ENCODE measurements around the gene RNU6-9. TPM values are rescaled to one million over a fixed set of nuclear protein-coding genes. Genes with fewer than 3 reads are reported as not detected.
A peak's percentile ranks its signal among the peaks of the same experiment; 100 is the strongest.
"Not testable (repeated sequence)": the region's sequence is repeated elsewhere in the genome, so short reads cannot be mapped to it uniquely, and the experiment has no call there.

The RNU6-9 gene
- polyA plus RNA-seq (ENCODE audit: insufficient read length) = not detected

DNA sequence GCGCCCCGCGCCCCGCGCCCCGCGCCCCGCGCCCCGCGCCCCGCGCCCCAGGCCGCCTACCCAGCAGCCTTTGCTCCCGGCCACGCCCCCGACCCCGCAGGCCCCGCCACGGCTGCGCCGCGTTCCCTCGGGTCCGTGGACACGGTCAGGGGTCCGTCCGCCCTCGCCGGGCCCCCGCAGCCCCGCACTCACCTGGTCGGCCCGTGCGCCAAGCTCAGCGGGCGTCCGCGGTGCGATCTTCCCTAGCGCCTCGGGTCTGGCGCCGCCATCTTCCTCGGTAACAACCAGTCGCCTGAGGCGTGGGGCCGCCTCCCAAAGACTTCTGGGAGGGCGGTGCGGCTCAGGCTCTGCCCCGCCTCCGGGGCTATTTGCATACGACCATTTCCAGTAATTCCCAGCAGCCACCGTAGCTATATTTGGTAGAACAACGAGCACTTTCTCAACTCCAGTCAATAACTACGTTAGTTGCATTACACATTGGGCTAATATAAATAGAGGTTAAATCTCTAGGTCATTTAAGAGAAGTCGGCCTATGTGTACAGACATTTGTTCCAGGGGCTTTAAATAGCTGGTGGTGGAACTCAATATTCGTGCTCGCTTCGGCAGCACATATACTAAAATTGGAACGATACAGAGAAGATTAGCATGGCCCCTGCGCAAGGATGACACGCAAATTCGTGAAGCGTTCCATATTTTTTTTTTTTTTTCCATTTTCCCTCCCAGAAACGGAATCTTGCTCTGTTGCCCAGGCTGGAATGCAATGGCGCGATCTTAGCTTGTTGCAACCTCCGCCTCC is at the start of gene RNU6-9, which contains the start of gene MED16:
Gene RNU6-9, plus strand, starts transcription at position 591 of the 796 bp plus-strand sequence.
Gene MED16, minus strand, starts transcription at position 294 of the 796 bp plus-strand sequence. CDS start 2,056 bp downstream, outside the sequence.
- DNase-seq (ENCODE audit: low read depth) = peak; percentile 89

DNA sequence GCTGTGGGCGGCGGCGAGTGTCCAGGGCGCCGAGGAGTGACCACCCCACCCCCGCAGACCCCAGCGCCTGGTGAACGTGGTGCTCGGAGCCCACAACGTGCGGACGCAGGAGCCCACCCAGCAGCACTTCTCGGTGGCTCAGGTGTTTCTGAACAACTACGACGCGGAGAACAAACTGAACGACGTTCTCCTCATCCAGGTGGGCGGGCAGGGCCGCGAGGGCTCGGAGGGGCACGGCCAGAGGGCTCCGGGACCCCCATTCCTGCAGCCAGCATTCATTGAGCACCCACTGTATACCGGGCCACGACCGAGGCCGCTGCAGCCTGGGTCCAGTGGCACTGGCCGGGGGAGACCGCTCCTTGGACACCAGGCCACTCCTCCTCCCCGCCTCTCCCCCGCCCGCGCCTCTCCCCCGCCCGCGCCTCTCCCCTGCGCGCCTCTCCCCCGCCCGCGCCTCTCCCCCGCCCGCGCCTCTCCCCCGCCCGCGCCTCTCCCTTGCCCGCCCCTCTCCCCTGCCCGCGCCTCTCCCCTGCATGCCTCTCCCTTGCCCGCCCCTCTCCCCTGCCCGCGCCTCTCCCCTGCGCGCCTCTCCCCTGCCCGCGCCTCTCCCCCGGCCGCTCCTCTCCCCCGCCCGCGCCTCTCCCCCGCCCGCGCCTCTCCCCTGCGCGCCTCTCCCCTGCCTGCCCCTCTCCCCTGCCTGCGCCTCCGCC is 49.3 kb upstream of the RNU6-9 start:
- DNase-seq (ENCODE audit: low read depth) = no peak

DNA sequence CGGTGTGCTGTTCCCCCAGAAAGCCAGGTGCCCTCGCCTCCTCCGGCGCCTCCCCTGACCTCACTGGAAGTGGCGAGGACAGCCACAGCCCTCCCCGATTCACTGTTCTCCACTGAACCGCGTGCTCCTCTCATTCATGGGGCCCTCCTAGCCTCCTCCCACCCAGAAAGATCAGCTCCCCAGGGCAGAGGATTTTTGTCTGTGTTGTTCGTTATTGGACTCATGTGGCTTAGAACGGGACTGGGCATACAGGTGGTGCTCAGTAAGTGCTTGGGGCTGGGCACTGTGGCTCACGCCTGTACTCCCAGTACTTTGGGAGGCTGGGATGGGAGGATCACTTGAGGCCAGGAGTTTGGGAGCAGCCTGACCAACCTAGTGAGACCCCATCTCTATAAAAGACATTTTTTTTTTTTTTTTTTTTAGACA is 48.7 kb upstream of the RNU6-9 start:
- DNase-seq (ENCODE audit: low read depth) = no peak

DNA sequence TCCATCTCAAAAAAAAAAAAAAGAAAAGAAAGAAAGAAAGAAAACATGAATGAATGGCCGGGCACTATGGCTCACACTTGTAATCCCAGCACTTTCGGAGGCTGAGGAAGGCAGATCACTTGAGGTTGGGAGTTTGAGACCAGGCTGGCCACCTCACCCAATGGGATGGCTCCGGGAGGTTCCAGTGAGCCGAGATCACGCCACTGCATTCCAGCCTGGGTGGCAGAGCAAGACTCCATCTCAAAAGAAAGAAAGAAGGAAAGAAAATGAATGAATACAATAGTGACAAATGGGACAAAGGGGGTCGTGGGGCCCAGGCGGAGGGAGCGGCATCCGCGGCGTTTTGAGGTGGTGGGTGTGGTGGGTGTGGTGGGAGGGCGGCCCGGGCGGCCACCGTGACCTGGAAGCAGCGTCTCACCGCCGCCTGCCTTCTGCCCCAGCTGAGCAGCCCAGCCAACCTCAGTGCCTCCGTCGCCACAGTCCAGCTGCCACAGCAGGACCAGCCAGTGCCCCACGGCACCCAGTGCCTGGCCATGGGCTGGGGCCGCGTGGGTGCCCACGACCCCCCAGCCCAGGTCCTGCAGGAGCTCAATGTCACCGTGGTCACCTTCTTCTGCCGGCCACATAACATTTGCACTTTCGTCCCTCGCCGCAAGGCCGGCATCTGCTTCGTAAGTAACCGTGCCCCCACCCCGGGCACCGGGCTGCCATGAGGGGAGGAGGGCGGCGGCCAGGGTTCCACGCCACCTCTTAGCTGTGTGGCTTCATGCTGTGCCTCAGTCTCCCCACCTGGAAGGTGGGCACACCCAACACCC is 47.4 kb upstream of the RNU6-9 start:
- DNase-seq (ENCODE audit: low read depth) = no peak

DNA sequence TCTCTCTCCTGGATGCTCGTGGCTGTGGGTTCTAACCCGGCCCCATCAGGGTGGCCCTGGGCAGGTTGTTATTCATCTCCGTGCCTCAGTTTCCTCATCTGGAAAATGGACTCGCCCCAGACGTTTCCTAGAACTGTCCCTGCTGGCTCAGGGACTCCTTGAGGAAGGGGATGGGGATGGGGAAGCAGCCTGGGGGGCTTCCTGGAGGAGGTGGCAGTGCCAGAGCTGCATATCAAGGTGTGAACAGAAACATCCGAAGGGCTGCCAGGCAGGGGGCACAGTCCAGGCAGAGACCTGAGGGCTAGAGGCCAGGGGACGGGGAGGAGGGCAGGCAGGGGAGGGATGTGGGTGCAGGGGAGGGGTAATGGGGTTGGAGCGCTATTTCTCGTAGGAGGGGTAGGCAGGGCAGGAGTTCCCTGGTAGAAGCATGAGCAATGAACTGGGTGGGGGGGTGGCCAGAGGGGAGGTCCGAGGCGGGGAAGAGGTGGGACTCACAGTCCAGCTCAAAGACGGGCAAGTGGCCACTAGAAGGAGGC is 44.8 kb upstream of the RNU6-9 start:
- no peak for DNase-seq (ENCODE audit: low read depth)

DNA sequence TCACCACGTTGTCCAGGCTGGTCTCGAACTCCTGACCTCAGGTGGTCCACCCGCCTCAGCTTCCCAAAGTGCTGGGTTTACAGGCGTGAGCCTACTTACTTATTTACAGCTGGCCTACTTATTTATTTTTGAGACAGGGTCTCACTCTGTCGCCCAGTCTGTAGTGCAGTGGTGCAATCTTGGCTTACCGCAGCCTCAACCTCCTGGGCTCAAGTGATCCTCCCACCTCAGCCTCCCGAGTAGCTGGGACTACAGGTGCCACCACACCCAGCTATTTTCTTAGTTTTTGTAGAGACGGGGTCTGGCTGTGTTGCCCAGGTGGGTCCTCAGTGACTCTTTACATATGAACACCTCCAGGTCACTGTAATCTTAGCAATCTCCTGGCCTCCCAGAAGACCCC is 44.1 kb upstream of the RNU6-9 start:
- not testable (repeated sequence) for DNase-seq (ENCODE audit: low read depth)

DNA sequence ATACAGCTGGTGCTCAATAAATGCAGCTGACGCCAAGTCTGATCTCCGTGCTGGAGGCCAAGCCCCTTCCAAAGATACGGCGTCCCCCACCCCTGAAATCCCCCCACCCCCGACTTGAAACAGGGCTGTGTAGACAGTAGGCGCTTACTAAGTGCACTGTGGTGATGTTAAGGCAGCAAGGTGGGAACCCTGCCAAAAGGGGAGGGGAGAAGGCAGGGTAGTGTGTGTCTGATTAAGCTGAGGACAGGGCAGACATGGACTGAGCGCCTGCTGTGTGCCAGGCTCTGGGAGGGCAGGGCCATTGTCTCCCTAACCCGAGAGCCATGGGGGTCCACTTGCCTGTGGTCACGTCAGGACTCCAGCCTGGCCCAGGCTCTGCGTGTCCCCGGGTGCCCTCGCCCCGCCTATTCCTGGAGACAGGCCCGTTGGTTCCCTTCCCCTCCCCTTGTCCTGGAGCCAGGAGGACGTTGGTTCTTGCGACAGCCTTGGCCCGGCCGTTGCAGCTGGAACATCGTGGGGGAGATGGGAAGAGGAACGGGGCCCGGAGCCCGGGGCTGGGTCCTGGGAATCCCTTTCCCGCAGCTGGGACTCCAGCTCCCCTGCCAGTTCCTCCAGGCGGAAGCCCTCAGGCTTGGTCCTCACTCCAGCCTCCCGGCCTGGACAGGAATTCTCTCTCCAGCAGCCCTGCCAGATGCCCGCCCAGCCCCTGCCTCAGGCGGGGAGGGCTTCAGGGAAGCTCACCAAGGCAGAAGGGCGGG is 42.9 kb upstream of the RNU6-9 start:
- DNase-seq (ENCODE audit: low read depth) = no peak

DNA sequence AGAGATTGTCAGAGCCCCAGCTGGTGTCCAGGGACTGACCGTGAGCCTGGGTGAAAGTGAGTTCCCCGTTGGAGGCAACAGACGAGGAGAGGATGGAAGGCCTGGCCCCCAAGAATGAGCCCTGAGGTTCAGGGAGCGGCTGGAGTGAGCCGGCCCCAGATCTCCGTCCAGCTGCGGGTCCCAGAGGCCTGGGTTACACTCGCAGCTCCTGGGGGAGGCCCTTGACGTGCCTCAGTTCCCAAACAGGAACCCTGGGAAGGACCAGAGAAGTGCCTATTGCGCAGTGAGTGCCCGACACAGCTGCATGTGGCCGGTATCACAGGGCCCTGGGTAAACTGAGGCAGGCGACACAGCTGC is 42.3 kb upstream of the RNU6-9 start:
- no peak for DNase-seq (ENCODE audit: low read depth)

DNA sequence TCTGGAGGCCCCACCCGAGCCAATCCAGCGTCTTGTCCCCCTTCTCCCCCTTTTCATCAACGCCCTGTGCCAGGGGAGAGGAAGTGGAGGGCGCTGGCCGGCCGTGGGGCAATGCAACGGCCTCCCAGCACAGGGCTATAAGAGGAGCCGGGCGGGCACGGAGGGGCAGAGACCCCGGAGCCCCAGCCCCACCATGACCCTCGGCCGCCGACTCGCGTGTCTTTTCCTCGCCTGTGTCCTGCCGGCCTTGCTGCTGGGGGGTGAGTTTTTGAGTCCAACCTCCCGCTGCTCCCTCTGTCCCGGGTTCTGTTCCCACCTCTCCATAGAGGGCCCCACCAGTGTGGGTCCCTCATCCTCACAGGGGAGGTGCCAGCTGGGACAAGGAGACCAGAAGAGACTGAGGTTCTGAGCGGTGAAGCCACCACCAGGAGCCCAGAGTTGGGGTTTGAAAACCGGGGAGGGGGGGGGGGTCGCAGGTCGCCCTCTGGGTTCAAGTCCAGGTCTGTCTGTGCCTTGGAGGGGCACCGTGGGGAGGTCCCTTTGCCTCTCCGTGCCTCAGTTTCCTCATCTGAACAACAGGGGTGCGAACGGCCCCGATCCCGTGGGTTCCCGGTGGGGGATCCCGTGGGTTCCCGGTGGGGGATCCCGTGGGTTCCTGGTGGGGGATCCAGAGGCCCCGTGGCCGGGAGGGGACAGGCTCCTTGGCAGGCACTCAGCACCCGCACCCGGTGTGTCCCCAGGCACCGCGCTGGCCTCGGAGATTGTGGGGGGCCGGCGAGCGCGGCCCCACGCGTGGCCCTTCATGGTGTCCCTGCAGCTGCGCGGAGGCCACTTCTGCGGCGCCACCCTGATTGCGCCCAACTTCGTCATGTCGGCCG is 40.9 kb upstream of the RNU6-9 start, which contains the start of gene ELANE:
Gene ELANE, plus strand, starts transcription at position 168 of the 878 bp plus-strand sequence. Its CDS starts 26 bp downstream, at position 194.
- no peak for DNase-seq (ENCODE audit: low read depth)

DNA sequence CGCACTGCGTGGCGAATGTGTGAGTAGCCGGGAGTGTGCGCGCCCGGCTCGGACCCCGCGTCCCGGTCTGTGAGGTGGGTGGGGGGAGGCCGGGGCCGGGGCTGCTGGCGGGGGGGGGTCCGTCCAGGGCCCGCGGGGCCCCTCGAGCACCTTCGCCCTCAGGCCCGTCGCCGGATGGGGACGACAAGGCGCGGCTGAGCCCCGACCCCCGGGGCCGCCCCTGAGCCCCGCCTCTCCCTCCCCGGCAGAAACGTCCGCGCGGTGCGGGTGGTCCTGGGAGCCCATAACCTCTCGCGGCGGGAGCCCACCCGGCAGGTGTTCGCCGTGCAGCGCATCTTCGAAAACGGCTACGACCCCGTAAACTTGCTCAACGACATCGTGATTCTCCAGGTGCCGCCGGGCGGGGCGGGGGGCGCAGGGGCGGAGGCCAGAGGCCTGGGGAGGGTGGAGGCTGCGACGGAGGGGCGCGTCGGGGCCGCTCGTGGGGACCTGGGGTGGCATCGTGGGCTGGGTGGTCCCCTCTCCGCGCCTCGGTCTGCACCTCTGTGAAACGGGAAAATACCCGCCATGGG is 40.2 kb upstream of the RNU6-9 start:
- no peak for DNase-seq (ENCODE audit: low read depth)

DNA sequence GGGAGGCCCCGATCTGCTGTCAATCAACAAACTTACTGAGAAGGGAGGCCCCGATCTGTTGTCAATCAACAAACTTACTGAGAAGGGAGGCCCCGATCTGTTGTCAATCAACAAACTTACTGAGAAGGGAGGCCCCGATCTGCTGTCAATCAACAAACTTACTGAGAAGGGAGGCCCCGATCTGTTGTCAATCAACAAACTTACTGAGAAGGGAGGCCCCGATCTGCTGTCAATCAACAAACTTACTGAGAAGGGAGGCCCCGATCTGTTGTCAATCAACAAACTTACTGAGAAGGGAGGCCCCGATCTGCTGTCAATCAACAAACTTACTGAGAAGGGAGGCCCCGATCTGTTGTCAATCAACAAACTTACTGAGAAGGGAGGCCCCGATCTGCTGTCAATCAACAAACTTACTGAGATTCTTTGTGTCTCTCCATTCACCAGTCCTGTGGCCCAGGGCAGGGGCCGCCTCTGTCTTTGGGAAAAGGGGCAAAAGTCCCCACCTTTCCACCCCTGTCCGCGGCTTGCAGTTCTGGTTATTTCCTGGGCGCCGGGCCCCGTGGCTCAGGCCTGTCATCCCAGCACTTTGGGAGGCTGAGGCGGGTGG is 39.6 kb upstream of the RNU6-9 start:
- DNase-seq (ENCODE audit: low read depth) = not testable (repeated sequence)

DNA sequence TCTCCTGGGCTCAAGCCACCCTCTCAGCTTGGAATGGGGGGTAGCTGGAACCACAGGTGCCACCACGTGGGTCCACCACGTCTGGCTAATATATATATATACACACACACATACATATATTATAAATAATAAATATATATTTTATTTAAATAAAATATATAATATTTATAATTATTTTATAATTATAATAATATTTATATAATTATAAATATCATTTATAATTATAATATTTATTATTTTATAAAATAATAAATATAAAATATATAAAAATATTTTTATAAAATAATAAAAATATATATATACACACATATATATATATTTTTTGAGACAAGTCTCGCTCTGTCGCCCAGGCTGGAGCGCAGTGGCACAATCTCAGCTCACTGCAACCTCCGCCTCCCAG is 38.7 kb upstream of the RNU6-9 start:
- no peak for DNase-seq (ENCODE audit: low read depth)

DNA sequence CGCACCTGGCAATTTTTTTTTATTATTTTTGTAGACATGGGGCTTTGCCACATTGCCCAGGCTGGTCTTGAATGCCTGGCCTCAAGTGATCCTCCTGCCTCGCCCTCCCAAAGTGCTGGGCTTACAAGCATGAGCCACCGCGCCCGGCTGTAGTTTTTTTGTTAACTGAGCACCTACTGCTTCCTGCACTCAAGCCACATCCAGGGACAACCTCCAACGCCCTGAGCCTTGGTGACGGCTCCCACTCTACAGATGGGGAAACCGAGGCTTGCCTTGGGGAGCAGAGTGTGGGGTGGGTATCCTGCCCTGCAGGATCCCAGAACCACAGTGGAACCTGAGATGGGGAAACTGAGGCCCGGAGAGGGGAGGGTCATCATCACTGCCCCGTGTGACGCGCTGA is 38.1 kb upstream of the RNU6-9 start:
- no peak for DNase-seq (ENCODE audit: low read depth)

DNA sequence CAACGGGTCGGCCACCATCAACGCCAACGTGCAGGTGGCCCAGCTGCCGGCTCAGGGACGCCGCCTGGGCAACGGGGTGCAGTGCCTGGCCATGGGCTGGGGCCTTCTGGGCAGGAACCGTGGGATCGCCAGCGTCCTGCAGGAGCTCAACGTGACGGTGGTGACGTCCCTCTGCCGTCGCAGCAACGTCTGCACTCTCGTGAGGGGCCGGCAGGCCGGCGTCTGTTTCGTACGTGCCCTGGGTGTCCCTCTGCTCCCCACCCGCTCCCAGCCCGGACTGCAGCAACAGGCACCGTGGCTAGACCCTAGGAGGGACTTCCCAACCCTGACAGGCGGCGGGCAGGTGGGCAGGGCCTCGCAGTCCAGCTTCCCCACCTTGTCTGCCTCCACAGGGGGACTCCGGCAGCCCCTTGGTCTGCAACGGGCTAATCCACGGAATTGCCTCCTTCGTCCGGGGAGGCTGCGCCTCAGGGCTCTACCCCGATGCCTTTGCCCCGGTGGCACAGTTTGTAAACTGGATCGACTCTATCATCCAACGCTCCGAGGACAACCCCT is 37.6 kb upstream of the RNU6-9 start:
- DNase-seq (ENCODE audit: low read depth) = no peak

DNA sequence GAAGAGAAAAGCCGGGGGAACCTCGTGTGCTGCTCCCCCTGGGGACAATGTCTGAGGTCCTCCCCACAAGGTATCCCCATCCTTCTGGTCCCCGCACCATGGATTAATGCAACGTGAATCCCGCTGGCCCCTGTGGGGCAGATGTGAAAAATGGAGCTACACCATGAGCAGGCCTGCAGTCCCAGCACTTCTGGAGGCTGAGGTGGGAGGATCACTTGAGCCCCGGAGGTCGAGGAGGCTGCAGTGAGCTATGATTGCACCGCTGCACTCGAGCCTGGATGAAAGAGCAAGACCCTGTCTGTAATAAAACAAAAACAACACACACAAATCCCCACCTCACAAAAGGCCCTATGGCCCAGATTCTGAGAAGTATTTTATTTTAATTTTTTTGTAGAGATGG is 35.0 kb upstream of the RNU6-9 start:
- DNase-seq (ENCODE audit: low read depth) = no peak

DNA sequence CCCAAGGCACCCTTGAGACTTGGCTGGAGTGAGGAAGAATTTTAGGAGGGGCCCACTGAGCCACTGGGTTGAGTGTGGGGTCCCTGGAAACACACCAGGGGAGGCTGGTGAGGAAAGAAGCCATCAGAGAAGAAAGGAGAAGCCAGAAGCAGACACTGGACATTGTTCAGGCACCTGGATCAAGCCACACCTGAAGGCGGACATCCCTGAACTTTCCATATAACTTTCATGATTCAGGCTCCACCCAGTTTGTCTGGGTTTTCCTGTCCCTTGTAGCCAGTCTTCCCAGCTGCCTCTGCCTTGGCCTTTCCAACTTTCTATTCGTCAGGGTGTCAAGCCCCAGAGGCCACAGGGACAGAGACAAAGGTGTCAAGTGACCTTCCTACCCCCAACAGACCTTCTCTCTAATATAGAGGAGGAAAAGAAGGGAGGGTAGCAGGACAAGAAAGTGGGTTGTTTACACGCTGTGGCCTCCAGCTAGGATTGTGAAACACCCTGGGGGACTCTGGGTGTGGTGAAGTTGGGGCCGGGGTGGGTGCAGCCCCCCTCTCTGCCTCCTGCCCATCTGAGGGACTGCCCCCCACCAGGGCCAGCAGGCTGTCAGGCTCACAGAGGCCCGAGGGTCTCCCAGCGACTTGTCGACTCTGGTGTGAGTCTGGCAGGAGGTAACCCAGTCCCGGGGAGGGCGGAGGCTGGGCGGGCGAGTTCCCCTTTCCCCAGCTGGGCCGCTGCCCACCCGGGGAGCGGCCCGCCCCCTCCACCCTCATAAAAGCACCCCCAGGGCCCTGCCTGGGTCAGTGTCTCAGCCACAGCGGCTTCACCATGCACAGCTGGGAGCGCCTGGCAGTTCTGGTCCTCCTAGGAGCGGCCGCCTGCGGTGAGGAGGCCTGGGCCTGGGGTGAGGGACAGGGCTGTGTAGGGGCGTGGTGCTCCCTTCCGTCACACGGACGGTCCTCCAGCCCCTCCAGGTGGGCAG is 34.1 kb upstream of the RNU6-9 start, which contains the start of gene CFD:
Gene CFD, plus strand, starts transcription at position 797 of the 976 bp plus-strand sequence. Its CDS starts 26 bp downstream, at position 823.
- DNase-seq (ENCODE audit: low read depth) = no peak

DNA sequence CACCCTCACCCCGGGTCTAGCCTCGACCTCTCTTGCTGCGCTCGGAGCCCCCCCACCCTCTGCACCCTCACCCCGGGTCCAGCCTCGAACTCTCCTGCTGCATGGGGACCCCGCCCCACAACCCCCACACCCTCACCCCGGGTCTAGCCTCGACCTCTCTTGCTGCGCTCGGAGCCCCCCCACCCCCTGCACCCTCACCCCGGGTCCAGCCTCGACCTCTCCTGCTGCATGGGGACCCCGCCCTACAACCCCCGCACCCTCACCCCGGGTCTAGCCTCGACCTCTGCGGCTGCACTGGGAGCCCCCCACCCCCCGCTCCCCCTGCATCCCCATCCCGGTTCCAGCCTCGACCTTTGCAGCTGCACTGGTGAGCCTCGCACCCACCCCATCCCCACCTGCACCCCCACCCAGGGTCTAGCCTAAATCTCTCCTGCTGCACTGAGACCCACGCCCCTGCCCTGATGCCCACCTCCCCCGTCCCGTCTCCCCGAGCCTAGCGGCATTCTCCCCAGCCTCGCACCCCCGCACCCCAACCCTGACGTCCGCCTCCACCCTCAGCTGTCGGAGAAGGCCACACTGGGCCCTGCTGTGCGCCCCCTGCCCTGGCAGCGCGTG is 32.0 kb upstream of the RNU6-9 start:
- no peak for DNase-seq (ENCODE audit: low read depth)
